Measurements from ENCODE around the gene ISOC2. TPM values are rescaled to one million over a fixed set of nuclear protein-coding genes. Genes with fewer than 3 reads are reported as not detected.

ISOC2 gene, protein sequence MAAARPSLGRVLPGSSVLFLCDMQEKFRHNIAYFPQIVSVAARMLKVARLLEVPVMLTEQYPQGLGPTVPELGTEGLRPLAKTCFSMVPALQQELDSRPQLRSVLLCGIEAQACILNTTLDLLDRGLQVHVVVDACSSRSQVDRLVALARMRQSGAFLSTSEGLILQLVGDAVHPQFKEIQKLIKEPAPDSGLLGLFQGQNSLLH
- 83.0 and 83.9 TPM in 2 replicates for total RNA-seq

GRCh38 chr19:55461259-55461973, at the start of gene ISOC2:
ISOC2 (minus strand) TSS chr19:55461642; CDS start chr19:55456486, 5,156 bp downstream.

GRCh38 chr19:55487924-55488687, 26.7 kb upstream of the ISOC2 start, which contains the start of gene SSC5D:
SSC5D (plus strand) TSS chr19:55488436; CDS start chr19:55488590, 154 bp downstream.

DNA sequence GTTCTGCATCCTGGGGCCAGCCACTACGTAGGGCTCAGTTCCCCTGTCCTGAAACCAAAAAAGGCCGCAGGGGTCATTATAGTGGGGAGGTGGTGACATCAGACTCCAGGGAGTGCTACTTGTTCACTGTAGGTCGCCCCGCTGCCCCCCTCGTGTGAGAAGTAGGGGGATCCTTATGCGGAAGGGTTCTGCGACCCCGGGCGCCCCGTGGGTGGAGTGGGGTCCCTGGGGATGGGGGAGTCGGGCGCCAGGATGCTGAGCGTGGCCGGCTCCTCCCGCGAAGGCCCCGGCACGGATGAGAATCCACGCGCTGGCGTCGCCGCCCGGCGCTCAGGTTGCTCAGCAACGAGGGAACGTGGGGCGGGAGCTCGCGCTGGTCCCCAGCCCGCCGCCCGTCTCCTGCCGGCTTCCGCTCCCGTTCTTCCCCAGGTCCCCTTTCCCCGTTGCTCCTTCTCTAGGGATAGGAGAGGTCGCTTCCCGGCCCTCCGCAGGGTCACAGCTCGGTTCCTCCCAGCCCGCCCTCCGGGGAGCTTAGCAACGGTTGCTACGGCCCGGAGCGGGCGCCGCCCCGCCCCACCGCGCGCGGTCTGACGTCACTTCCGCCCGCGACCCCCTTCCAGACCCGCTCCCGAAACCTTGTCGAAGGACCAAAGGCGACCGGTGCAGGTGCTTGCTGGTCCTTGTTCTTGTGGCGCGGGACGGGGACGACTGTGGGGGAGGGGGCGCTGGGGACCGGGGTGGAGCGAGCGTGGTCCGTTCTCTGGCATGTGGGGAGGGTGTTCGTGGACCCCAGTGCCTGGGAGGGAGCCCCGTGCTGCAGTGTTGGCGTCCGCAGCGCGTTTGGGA, 23.4 kb upstream of the ISOC2 start, which contains the start of gene NAT14:
Gene NAT14, plus strand, starts transcription at position 596 of the 846 bp plus-strand sequence. CDS start 521 bp downstream, outside the sequence.

GRCh38 chr19:55476100-55476775, 14.8 kb upstream of the ISOC2 start, which contains the start of gene ZNF628:
ZNF628 (plus strand) TSS chr19:55476617; CDS start chr19:55479911, 3,294 bp downstream.

GRCh38 chr19:55464662-55465054, 3.2 kb upstream of the ISOC2 start, which contains the start of gene C19orf85:
C19orf85 (minus strand) TSS chr19:55464751; CDS start chr19:55464554, 197 bp downstream.

DNA sequence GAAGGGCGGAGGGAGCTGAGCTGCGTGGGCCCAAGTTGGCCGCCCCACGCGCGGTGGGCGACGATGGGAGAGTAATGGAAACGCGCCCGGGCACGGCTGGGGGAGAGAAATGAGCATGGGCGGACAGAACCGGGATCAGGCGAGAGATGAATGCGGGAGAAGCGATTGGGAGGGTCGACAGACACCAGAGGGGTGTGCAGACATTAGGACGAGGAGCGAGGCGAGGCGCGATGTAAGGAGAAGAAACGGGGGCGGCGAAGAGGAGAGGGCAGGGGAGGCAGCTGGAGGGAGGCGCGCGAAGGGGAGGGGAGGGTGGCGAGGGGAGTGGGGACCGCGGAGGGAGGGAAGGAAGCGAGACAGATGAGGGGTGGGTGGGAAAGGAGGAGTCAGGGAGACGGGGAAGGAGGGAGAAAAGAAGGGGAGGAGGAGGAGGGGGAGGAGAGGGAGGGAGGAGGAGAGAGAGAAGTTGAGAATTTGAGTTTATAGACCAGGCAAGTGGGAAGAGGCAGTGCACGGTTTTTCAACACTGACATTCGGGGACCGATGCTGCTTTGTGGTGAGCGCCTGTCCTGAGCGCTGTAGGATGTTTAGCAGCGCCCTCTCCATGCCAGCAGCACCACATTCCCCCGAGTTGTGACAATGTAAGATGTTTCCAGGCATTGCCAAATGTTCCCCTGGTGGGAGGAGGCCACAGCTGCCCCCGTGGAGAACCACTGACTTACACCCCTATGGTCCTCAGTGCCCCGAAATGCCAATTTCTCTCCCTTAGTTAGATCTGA, 18.2 kb downstream of the ISOC2 start, which contains the start of gene SHISA7:
Gene SHISA7, minus strand, starts transcription at position 256 of the 779 bp plus-strand sequence. CDS start 437 bp downstream, outside the sequence.

DNA sequence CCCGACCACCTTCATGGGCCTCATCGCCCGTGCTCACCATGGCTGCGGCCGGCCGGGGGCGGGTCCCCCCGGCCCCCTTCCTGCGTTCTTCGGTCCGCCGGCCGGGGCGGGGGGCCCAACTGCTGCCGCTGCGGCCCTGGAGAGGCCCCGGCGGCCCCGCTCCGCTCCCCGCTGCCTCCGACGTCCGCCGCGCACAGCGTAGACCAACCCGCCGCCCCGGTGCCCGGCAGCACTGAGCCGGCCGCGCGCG, 54.0 kb downstream of the ISOC2 start, which contains the start of gene UBE2S:
Gene UBE2S, minus strand, starts transcription at position 239 of the 250 bp plus-strand sequence. Its CDS starts 199 bp downstream, at position 40.

Other genes starting within 250 kb of the ISOC2 start
- gene TMEM86B, start 232.9 kb downstream of the ISOC2 start, total RNA-seq, result 0.73 and 2.3 TPM in 2 replicates
- 32.3 and 44.8 TPM in 2 replicates for gene PPP6R1, start 202.6 kb downstream of the ISOC2 start, total RNA-seq
- gene HSPBP1, start 181.5 kb downstream of the ISOC2 start, total RNA-seq, result 36.6 and 38.9 TPM in 2 replicates
- 0.59 and 1.8 TPM in 2 replicates for gene BRSK1, start 177.6 kb downstream of the ISOC2 start, total RNA-seq
- not detected in 2 replicates for gene TMEM150B, start 136.3 kb downstream of the ISOC2 start, total RNA-seq
- 6.6 and 7.6 TPM in 2 replicates for gene KMT5C, start 121.8 kb downstream of the ISOC2 start, total RNA-seq
- gene COX6B2, start 106.9 kb downstream of the ISOC2 start, total RNA-seq, result not detected in 2 replicates
- not detected in 2 replicates for gene GARIN5B, start 98.4 kb downstream of the ISOC2 start, total RNA-seq
- 0.37 and 1.6 TPM in 2 replicates for gene IL11, start 91.2 kb downstream of the ISOC2 start, total RNA-seq
- gene TMEM190, start 84.8 kb downstream of the ISOC2 start, total RNA-seq, result not detected in 2 replicates
- gene TMEM238, start 77.3 kb downstream of the ISOC2 start, total RNA-seq, result not detected in 2 replicates
- gene RPL28, start 75.7 kb downstream of the ISOC2 start, total RNA-seq, result 171 and 427 TPM in 2 replicates
- gene UBE2S, start 53.9 kb downstream of the ISOC2 start, total RNA-seq, result 72.0 and 185 TPM in 2 replicates
- not detected in 2 replicates for gene SHISA7, start 18.3 kb downstream of the ISOC2 start, total RNA-seq
- not detected in 2 replicates for gene C19orf85, start 3.1 kb upstream of the ISOC2 start, total RNA-seq
- 2.6 and 2.7 TPM in 2 replicates for gene ZNF628, start 15.0 kb upstream of the ISOC2 start, total RNA-seq
- 9.9 and 10.0 TPM in 2 replicates for gene NAT14, start 23.5 kb upstream of the ISOC2 start, total RNA-seq
- gene SSC5D, start 26.8 kb upstream of the ISOC2 start, total RNA-seq, result 9.2 and 14.7 TPM in 2 replicates
- not detected in 2 replicates for gene SBK2, start 75.5 kb upstream of the ISOC2 start, total RNA-seq
- 0.37 TPM in 1 of 2 replicates, not detected in the other for gene SBK3, start 83.9 kb upstream of the ISOC2 start, total RNA-seq
- 4.3 and 4.4 TPM in 2 replicates for gene ZNF579, start 119.2 kb upstream of the ISOC2 start, total RNA-seq
- 4.0 and 4.3 TPM in 2 replicates for gene FIZ1, start 137.9 kb upstream of the ISOC2 start, total RNA-seq
- 11.9 and 12.5 TPM in 2 replicates for gene ZNF524, start 138.6 kb upstream of the ISOC2 start, total RNA-seq
- 1.1 and 1.6 TPM in 2 replicates for gene ZNF865, start 144.0 kb upstream of the ISOC2 start, total RNA-seq
- gene ZNF784, start 162.9 kb upstream of the ISOC2 start, total RNA-seq, result 3.1 and 3.7 TPM in 2 replicates
- gene ZNF580, start 179.4 kb upstream of the ISOC2 start, total RNA-seq, result 3.7 and 5.9 TPM in 2 replicates
- gene ZNF581, start 182.0 kb upstream of the ISOC2 start, total RNA-seq, result 20.3 and 31.6 TPM in 2 replicates
- 3.3 and 5.9 TPM in 2 replicates for gene CCDC106, start 186.6 kb upstream of the ISOC2 start, total RNA-seq
- gene U2AF2, start 193.4 kb upstream of the ISOC2 start, total RNA-seq, result 88.9 and 115 TPM in 2 replicates
- gene EPN1, start 213.6 kb upstream of the ISOC2 start, total RNA-seq, result 25.8 and 29.8 TPM in 2 replicates

All from subcutaneous preadipocyte (primary cell).